ENCODE results near the gene CNOT8.

CNOT8 gene

DNA sequence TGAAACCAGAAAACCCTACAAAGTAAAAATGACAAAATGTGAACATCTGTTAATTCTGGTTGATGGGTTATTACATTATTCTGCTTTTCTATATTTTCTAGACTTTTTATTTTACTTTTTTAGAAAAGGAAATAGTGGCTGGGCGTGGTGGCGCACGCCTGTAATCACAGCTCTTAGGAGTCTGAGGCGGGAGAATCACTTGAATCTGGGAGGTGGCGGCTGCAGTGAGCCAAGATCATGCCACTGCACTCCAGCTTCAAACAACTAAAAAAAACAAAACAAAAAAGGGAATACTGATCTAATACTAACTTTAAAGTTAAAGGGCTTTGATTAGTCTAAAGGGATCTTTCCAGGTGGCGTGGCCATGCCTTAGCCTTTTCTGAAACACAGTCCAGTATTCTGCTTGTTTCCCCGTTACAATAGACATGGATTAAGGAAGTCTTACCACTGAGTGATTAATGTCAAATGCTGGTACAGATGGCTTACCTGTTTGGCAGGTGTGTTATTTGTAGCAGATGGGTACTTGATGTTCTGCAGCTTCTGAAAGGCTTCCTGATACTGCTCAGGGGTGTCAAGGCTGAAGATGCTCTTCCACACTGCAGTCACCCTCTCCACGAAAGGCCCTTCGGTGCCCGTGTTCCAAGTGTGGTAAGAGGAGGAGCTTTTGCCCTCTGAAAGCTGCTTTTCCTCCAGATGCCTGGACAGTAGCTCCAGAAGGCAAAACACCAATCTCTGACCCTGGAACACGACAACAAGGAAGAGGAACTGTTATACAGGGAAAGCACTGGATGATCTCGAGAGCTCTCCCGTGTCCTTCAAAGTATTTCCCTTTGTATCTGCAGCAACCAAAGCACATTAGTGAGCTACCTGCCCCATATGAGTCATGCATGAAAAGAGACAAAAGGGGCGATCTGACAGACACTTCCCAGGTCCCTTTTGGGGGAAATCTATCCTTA, 37.5 kb downstream of the CNOT8 start:
- no peak overlapping the region for H3K4me3 ChIP-seq (ENCODE audit: control insufficient read depth, low read depth, low read length)
- DNase-seq (ENCODE audit: low read depth): no peak
- TF ChIP-seq, protein P1, sequence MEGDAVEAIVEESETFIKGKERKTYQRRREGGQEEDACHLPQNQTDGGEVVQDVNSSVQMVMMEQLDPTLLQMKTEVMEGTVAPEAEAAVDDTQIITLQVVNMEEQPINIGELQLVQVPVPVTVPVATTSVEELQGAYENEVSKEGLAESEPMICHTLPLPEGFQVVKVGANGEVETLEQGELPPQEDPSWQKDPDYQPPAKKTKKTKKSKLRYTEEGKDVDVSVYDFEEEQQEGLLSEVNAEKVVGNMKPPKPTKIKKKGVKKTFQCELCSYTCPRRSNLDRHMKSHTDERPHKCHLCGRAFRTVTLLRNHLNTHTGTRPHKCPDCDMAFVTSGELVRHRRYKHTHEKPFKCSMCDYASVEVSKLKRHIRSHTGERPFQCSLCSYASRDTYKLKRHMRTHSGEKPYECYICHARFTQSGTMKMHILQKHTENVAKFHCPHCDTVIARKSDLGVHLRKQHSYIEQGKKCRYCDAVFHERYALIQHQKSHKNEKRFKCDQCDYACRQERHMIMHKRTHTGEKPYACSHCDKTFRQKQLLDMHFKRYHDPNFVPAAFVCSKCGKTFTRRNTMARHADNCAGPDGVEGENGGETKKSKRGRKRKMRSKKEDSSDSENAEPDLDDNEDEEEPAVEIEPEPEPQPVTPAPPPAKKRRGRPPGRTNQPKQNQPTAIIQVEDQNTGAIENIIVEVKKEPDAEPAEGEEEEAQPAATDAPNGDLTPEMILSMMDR (IDR thresholded peaks at IDR 0.05; ENCODE audit: control insufficient read depth, insufficient read depth, low read depth, low read length, missing control alignments): no peak

- no peak overlapping the region for H3K4me3 ChIP-seq (ENCODE audit: control insufficient read depth, low read depth, low read length)
- DNase-seq (ENCODE audit: low read depth): no peak
- TF ChIP-seq, protein P1 (IDR thresholded peaks at IDR 0.05; ENCODE audit: control insufficient read depth, insufficient read depth, low read depth, low read length, missing control alignments): no peak
These were observed 38.2 kb downstream of the CNOT8 start for GRCh38 chr5:154896562-154897165.

- no peak overlapping the region for H3K4me3 ChIP-seq (ENCODE audit: control insufficient read depth, low read depth, low read length)
- TF ChIP-seq, protein P1 (IDR thresholded peaks at IDR 0.05; ENCODE audit: control insufficient read depth, insufficient read depth, low read depth, low read length, missing control alignments): no peak
- no peak for DNase-seq (ENCODE audit: low read depth)
These were observed 39.8 kb downstream of the CNOT8 start for GRCh38 chr5:154898210-154898609.

GRCh38 chr5:154899151-154899816, 40.9 kb downstream of the CNOT8 start:
- H3K4me3 ChIP-seq (ENCODE audit: control insufficient read depth, low read depth, low read length): no peak overlapping the region
- DNase-seq (ENCODE audit: low read depth): no peak
- TF ChIP-seq, protein P1 (IDR thresholded peaks at IDR 0.05; ENCODE audit: control insufficient read depth, insufficient read depth, low read depth, low read length, missing control alignments): no peak

DNA sequence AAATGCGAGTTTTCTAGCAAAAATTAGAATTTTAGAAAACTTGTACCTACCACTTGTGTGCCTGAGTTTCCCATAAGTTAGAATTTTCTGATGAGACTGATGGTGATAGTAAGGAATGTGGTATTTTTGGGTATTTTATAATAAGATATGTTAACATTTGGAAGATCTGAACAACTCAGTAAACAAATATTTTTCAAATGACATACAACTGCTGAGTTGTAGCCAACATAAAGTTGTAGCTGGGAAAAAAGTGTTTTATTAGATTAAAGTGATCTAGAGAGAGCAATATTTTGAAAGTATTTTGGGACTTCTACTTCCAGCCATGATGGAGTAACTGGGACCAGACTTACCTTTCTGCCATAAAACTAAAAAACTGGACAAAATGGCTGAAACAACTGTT, 41.6 kb downstream of the CNOT8 start:
- TF ChIP-seq, protein P1 (IDR thresholded peaks at IDR 0.05; ENCODE audit: control insufficient read depth, insufficient read depth, low read depth, low read length, missing control alignments): no peak
- no peak overlapping the region for H3K4me3 ChIP-seq (ENCODE audit: control insufficient read depth, low read depth, low read length)
- DNase-seq (ENCODE audit: low read depth): no peak

DNA sequence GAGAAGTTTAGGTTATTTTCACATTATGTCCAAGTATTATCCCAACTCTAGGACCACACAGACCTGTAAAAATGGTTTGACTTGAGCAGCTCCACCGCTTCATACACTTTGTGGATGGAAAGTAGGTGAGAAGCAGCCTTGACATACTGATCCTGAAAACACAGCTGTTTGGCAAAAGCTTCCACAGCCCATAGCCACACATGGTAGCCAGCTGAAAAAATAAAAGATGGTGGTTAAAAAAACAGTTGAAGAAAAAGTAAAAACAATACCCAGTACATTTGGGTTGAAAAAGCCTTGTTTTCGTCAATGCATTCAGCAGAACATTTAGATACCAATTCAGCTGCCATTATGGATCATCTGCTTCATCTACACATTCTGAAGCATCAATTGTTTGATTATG, 42.8 kb downstream of the CNOT8 start:
- DNase-seq (ENCODE audit: low read depth): no peak
- TF ChIP-seq, protein P1 (IDR thresholded peaks at IDR 0.05; ENCODE audit: control insufficient read depth, insufficient read depth, low read depth, low read length, missing control alignments): no peak
- H3K4me3 ChIP-seq (ENCODE audit: control insufficient read depth, low read depth, low read length): no peak overlapping the region
